ENCODE results near the gene ADAMTS12.

ADAMTS12 gene

DNA sequence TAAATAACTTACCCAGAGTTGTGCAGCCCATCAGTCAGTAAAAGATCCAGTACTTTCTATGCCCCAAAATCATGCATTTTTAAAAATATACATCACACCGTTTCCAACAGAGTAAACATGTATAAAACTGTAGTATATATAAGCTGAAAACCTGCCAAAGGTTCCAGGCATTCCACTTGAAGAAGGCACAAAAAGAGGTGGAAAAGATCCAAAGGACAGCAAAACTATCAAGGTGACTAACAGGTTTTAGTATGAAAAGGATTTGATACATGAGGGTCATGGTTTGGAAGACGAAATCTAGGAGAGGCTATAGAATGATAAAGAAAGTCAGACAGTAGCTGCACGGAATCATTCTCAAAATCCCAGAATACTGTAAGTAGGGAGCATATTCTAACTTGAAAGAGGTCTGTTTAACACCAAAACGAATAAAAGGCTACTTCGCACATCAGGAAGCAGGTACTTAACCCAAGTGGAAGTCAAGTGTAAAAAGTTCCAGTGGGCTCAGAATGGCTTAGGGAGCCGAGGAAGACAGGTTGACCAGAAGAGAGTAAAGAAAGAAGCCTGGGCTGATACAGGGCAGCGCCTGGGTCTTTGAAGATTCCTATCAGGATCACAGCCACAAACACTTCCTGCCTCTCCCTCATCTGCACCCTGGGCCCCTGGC is 207.2 kb downstream of the ADAMTS12 start:
- in situ Hi-C loops (cut with MboI; ENCODE audit: low sequenced_read_pairs), result no loop called here

DNA sequence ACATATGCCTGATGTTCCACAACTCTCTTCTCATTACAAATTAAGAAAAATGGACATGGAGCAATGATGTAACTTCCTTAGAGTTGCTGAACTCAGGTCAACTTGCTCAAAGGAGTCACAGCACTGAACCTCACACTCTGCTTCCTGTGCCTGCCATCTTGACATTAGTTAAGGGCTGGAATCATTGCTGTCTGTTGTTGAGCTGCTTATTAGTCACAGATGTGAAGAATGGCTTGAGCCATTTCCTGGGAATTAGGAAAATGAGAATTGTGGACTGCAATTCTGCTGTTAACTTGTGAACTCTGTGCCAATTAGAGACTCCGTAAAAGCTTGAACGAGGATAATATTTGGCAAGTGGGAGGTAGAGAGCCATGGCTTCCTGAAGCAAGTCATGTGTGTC is 212.0 kb downstream of the ADAMTS12 start:
- in situ Hi-C loops (cut with MboI; ENCODE audit: low sequenced_read_pairs), result no loop called here

DNA sequence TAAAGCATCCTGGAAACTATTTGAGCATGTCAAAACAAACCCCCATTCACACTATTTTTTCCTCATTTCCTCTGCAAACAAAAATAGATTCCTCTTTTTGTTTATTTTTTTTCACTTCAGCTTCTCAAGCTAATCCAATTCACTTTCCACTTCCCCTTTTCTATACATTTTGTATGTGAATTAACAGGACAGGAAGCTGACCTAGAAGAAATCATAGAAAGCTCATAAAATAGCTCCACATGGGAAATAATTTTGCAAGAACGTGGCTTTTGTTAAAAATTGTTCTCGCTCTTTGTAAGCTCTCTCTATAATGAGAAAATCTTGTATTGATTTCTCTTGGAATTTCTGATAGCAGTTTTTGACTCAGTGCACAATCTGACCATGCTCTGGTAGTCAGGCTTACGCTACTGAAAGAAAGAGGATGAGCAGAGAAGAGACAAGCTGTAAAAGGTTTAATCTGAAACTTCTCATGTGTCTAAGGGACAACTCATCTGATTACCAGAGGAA is 215.8 kb downstream of the ADAMTS12 start:
- in situ Hi-C loops (cut with MboI; ENCODE audit: low sequenced_read_pairs), result no loop called here

DNA sequence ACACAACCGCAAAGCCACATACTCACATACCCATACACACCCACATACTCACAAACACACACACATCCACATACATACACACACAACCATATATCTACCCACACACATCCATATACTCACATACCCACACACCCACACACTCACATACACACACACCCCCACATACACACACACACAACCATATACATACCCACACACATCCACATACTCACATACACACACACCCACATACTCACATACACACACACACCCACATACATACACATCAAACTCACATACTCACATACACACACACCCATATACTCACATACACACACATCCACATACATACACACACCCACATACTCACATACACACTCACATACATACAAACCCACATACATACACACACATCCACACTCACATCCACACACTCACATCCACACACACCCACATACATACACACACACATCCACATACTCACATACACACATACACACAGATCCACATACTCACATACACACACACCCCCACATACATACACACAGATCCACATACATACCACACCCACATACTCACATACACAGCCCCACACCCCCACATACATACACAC is 220.0 kb downstream of the ADAMTS12 start:
- in situ Hi-C loops (cut with MboI; ENCODE audit: low sequenced_read_pairs), result no loop called here

DNA sequence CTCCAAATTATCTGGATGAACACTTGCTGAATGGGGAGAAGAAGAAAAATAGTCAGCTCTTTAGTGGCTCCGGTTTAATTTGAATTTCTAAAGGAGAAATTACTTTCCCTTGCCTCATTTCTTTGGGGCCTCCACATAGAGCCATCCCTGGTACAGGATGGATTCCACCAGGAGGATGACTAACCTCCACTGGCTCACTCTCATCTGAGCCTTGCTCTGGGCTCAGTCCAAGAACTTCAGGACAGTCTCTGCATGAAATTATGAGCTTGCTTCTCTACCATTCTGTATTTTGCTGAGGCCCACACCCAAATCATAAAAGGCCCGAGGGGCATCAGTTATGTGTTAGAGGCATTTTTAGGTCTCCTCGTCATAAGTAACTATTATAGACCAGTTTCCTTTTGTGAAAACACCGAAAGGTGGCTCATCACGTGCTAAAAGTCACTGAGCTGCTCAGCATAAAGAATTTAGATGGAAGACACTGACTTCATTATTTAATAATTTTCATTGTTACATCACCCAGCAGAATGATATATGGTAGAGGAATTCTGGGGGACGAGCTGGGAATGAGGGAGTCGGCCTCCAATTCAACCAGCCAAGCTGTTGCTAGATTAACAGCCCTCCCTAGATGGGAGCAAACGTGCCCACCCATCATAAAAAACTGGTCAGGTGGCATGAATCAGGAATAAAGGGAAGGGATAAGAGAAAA is 228.9 kb downstream of the ADAMTS12 start:
- in situ Hi-C loops (cut with MboI; ENCODE audit: low sequenced_read_pairs), result no loop called here

DNA sequence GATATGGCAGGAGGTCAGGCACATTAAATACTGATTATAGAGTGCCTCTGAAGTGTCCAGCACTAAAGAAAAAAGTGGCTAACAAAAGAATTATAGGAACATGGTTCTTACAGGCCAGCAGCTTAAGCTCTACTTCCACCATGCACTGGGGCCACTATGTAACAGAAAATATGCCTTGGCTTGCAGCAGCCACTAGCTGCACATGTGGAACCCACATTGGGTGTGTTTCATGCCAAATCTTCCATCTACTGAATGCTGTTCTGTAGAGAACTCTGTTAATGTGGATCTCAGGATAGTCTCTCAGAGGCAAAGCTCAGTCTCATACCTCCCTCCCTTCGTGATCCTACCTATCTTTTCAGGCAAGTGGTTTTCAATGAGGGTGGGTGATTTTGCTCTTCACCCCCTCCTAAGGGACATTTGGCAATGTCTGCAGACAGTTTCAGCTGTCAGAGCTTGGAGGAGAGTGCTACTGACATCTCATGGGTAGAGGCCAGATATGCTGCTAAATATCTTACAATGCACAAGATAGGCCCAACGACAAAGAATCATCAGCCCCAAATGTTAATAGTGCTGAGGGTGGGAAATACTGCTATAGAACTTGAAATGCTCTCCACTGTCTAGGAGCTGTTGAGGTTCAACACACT is 232.1 kb downstream of the ADAMTS12 start:
- in situ Hi-C loops (cut with MboI; ENCODE audit: low sequenced_read_pairs), result no loop called here

DNA sequence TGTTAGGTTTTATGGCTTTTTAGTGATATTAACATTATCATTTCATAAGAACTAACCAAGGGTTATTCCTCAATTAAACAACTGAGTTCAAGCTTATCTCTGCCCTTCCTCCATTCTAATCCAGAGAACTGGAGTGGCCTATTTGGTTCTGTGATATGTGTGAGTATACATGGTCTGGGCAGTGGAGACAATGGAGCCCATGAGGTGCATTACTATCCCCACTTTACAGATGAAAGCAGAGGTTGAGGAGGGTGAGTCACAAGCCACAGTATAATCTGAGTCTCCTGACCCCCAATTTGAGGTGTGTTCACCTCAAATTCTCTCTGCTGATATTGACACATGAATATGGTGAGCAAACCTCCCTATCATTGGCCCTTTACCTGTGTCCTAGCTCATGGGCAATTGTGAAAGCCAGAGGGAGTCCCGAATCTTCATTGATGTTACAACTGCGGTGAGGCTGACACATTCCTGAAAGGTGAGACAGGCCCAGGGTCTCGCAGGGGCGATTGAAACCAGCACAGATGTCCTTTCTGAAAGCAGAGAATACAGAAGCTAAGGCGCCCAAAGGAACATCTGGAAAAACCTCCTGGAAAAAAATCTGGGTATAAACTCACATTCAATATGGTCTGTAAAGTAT is 233.9 kb downstream of the ADAMTS12 start:
- in situ Hi-C loops (cut with MboI; ENCODE audit: low sequenced_read_pairs), result no loop called here

DNA sequence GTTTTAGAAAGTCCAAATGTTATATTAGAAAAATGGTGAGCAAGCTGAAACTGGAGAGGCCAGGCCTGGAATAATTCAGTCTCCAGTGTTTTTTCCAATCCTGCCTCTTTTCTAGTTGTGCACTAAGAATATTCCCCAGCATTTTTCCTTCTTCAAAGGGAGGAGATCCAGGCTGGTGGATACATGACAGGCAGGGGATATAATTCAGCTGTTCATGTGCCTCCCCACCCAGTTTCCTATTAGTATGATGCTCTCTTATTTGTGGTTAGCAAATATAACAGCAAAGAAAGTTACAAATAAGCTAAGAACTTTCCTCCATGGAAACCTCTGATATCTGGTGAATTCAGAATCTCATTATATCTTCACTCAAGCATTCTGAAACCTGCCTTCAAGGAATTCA is 234.6 kb downstream of the ADAMTS12 start:
- in situ Hi-C loops (cut with MboI; ENCODE audit: low sequenced_read_pairs), result no loop called here

DNA sequence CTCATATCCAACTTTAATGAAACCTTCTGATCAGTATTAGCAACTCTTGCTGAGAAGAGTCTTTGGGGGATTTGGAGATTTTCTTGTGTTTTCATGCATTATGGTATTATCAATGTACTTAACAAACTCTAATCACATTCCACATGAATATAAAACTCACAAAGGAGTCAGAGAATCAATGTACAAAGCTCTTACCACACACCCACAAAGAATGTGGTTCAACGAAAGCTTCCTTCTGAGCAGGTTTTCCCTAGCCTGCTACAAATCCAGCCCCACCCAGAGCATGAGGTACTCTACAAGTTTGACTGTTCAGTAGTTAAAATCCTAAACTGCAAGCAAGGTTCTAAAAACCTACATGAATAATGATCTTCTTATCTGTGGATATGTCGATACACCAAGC is 240.9 kb downstream of the ADAMTS12 start:
- in situ Hi-C loops (cut with MboI; ENCODE audit: low sequenced_read_pairs), result no loop called here

DNA sequence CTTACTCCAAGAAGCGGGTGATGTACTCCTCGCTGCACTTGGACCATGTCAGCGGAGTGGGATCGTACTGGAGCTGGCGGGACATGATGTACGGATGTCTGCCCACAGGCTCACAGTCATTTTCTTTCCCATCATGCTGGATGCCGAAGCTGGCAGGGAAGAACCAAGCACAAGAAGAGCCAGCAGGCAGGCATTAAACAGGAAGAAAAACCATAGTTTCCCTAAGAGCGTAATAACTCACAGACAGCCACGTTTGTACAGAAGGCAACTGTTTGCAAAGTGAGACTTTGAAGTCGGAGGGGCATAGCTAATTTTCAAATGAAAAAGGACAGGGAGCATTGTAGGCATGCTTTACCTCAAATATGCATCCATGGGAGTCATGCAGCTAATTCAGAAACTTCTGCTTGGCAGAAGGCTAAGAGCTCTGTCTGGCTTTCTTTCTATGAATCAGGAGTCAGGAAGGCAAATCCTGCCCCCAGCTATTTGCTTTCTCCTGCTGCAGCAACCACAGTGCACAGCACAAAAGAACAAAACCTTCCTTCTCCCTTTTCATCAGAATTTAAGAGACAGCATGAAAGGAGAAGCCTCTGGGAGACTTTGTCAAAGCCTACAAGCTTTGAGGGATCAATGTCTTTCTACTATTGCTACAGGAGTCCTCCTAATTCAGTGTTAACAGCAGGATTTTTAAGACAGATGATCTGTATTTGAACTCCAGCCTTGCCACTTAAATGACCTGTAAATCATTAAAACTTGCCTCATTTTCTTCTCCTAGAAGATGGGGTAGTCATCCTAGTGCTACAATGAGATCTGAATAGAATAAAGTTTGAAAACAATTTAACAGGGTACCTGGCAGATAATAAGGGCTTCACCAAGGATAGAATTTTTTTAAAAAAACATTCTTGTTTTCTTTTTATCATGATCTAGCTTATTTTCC is 242.0 kb downstream of the ADAMTS12 start:
- in situ Hi-C loops (cut with MboI; ENCODE audit: low sequenced_read_pairs), result no loop called here

DNA sequence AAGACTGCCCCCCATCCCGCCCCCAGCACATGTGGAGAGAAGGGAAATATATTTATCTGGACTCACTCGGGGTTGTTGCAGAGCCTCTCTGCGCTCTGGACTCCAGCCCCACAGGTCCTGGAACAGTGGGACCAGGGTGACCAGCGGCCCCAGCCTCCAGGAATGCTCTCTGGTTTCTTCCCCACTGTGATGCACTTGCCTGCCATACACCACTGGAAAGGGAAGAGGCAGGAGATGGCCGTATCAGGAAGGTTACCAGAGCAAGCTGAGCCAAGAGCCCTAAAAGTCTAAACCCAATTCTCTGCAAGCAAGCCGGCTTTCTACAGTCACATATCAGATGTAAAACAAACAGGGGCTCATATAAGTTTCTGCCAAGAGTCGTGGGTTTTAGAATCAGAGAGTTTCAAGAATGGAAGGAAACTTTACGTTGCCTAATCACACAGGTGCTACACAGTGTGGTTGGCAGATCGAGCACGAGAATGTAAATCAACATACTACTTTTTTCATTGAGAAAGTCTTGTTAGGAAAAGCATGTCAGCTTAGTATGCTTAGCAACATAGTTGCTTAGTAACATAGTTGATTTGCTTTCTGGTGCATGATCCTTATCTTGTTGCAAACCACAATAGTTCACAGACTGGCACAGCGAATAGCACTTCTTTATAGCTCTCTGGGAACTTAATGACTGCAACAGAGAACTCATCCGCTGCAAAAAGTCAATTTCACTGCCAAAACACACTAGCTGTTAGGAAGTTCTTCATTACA is 249.9 kb downstream of the ADAMTS12 start:
- in situ Hi-C loops (cut with MboI; ENCODE audit: low sequenced_read_pairs), result no loop called here

DNA sequence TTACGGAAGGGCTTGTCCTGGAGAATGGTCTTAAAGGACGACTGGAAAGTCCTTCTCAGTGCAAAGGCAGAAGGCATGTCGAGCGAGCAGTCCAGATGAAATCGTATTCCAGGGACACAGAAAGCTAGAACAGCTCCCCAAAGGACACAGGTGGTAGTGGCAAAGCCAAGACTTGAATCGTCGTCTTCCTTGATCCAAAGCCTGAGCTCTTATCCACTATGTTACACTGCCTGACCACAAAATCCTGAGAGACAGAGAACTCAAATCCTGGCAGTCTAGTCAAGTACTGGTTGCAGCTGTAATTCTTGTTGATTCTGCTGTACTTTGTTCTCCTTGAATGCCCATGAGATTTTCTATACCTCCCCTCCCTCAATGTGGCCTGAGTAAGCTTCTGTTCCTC is 252.3 kb downstream of the ADAMTS12 start:
- in situ Hi-C loops (cut with MboI; ENCODE audit: low sequenced_read_pairs), result no loop called here

DNA sequence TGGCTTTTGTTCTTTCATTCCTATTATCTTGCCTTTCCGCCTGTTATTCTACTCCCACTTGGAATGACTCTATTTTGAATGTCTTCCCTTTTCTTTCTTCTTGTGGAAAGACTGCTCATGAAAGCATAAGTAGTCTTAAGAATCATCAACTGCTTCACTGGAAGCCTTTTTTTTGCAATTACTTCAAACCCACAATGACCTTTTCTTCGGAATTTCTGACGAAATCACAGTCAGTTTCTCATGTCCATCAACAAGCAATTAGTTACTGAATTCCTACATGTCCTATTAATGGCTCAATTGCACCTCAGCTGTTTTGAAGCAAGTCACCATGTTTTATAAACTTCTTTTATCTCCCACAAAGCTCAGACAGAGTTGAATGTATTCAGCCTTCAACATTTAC is 254.8 kb downstream of the ADAMTS12 start:
- in situ Hi-C loops (cut with MboI; ENCODE audit: low sequenced_read_pairs), result no loop called here

DNA sequence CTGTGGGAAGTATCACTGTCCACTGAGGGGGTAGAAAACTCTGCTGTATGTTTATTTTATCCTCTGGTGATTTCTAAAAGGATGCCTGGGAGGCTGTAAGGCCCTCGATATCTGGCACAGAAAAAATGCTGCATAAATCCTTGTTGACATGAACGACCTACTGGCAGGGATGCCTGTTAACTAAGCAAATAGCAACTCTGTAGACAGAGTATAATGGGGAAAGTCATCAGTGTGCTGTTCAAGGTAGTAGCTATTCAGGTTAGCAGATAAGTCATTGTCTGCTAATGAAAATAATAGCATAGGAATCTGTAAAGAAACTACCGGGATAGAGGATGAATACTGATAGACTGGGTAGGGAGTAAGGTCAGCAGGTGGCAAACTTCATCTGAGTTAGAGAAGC is 256.2 kb downstream of the ADAMTS12 start:
- in situ Hi-C loops (cut with MboI; ENCODE audit: low sequenced_read_pairs), result no loop called here

DNA sequence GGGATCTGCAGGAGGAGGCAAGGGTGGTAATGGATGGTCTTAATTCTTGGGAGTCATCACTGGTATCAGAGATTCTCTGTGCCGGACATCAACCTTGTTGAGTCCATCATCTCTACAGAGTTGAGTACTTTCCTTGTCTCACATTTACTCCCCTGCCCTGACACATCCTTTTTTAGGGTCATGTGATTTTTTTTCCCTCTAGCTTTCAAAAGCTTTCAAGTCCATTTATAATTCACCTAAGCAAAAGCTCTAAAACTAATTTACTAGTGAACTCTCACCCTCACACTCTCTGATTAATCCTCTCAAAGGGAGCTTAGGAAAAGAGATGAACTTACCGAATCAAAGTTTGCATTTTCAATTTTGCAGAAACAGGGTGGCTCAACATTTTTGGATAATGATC is 258.1 kb downstream of the ADAMTS12 start:
- in situ Hi-C loops (cut with MboI; ENCODE audit: low sequenced_read_pairs), result no loop called here

DNA sequence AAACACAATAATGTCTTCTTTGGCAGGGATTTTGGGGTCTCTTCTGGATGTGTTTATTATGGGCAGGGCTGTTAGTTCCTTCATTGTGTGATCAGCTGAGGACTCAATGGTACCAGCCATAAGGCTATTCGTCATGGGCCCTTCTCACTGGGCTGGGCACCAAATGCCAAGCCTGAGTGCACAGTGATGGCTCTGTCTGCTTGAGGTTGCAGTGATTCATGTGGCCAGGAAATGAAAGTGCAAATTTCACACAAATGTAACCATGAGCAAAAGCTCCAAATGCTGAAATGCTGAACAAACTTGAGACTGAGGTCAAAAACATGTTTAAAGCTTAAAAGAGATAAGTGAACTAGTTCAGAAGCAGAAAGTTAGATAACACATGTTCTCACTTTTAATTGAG is 260.0 kb downstream of the ADAMTS12 start:
- in situ Hi-C loops (cut with MboI; ENCODE audit: low sequenced_read_pairs), result no loop called here

DNA sequence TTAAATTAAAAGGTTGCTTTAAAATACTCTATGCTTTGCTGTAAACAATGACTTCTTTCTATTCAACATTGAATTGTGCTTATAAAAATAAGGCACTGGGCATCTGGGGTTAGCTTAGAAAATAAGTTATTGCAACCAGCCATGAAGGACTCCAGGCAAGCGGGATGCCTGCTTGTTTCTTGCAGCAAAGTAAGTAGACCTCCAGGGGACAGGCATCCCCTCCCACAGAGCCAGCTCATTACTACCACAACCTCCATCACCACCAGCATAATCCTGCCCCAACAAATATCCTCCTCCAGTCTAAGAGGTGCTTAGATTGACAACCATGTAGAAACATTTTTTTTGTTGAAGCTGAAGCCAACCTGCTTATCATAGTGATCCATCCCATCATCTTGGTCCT is 260.7 kb downstream of the ADAMTS12 start:
- in situ Hi-C loops (cut with MboI; ENCODE audit: low sequenced_read_pairs), result no loop called here

DNA sequence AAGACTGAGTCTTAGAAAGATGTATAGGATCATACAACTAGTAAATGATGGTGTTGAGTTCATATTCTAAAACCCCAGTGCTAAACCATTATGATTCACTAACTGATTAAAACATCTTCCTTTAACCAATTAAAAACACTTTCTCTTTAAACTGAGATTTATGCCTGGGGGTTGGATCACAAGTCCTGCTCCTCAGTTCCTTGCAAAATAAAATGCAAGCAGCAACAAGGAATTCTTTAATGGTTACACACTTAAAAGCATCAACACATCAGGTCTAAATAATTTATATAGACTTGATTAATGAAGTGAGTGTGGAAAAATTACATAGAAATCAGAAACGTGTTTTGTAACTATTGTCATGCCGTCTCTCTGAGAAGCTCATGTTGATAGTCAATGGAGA is 261.8 kb downstream of the ADAMTS12 start:
- in situ Hi-C loops (cut with MboI; ENCODE audit: low sequenced_read_pairs), result no loop called here

DNA sequence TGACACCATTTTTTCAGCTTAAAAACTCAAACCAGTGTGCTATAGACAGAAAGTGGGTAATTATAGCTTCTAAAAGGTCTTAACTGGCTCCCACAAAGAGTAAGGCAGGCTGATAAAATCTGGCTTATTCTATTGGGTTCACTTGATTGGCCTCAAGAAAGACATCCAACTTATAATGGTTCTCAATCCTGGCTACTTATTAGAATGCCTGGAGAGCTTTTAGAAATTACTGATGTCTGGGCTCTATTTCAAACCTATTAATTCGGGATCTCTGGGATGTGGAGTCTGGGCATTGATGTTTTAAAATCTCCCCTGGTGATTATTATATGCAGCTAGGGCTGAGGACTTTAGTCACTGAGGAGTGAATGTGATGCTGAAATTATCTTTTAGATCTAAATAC is 263.0 kb downstream of the ADAMTS12 start:
- in situ Hi-C loops (cut with MboI; ENCODE audit: low sequenced_read_pairs), result no loop called here

All from hTERT RPE-1 (cell line).